Thyroid gland (tissue), 4 donors: ENCODE results near the gene LMTK3. TPM values are rescaled to one million over a fixed set of nuclear protein-coding genes. Genes with fewer than 3 reads are reported as not detected.
A peak's percentile ranks its signal among the peaks of the same experiment; 100 is the strongest.

Experiments
- DNase-seq, 2 donors: peaks; one replicate each; pipeline ENCODE4 v3.0.0-alpha.2; 2019
- H3K27ac ChIP-seq, 3 donors: fragments of 200-600 bp; sonication (generic); 1 replicate in 2 of 3; 2 replicates in 1 of 3; pipeline ENCODE4 v1.5.1; 2016 to 2019; ENCODE audit warnings: mild to moderate bottlenecking in 1 of 3, moderate library complexity in 1 of 3
- H3K27me3 ChIP-seq: fragments of 200-600 bp; sonication (generic); one replicate; pipeline ENCODE4 v1.5.1; 2019
- H3K36me3 ChIP-seq, 2 donors: fragments of 200-600 bp; sonication (generic); one replicate each; pipeline ENCODE4 v1.5.1; 2016 to 2019
- H3K4me1 ChIP-seq, 2 donors: fragments of 200-600 bp; sonication (generic); one replicate each; pipeline ENCODE4 v1.5.1; 2017 to 2019
- H3K4me3 ChIP-seq, 3 donors: fragments of 200-600 bp; sonication (generic); replicated peaks in 1 of 3; 1 replicate in 2 of 3; 2 replicates in 1 of 3; pipeline ENCODE4 v1.5.1; 2016; ENCODE audit warnings: mild to moderate bottlenecking in 1 of 3
- H3K9me3 ChIP-seq: fragments of 200-600 bp; sonication (generic); one replicate; pipeline ENCODE4 v1.5.1; 2017
- POLR2A ChIP-seq, 2 donors: fragments of 450-650 bp; IDR thresholded peaks; one replicate each; pipeline ENCODE4 v1.6.1; 2017; ENCODE audit warnings: antibody characterized with exemption in 2 of 2, mild to moderate bottlenecking in 2 of 2, moderate library complexity in 1 of 2
- whole genome bisulfite sequencing, 2 donors: methylation state at CpG; one replicate each; pipeline ENCODE4 v1.1.5; 2017; 5-methylcytosine and 5-hydroxymethylcytosine counted together
- intact Hi-C: fragments of 100-400 bp; cut with DNase I; formaldehyde crosslinking; loops from one replicate; pipeline ENCODE4 v1.15.1; 2023
- total RNA-seq, 4 donors: library from RNA; depleted of rRNA; stranded (reverse); fragments of >200 nt; gene quantifications; one replicate each; pipeline ENCODE4 v1.2.3, GENCODE V29; 2016
- TF ChIP-seq, protein P1 (sequence below), 6 experiments: fragments of 200-600 bp in 3 of 6; fragments of 450-650 bp in 3 of 6; sonication (generic) in 3 of 6; IDR thresholded peaks; one replicate each; pipeline ENCODE4 v1.5.1; 2016 to 2019; ENCODE audit warnings: antibody characterized with exemption in 6 of 6, mild to moderate bottlenecking in 2 of 6, inconsistent platforms in 1 of 6, moderate library complexity in 1 of 6

The LMTK3 gene
- total RNA-seq, 4 donors from 2014 or later = 3.0 to 7.1 (median 4.6) TPM

- intact Hi-C loops = loop anchor here (10.0 kb wide), 1 partner anchor 49 kb away; the partner anchor contains the start of genes GRIN2D and KDELR1
- Histone ChIP-seq H3K27me3 (no peaks in the 10 kb centered on the region), H3K9me3 (no peaks in the 10 kb centered on the region), H3K4me3 (peak overlapping the region in 2 of 3 donors; percentile 30 to 37), H3K27ac (no peak overlapping the region), H3K4me1 (peaks cover 19 to 20% of the 10 kb centered on the region in 2 donors), H3K36me3 (peaks cover 9 to 10% of the 10 kb centered on the region in 2 donors)
- no peak for DNase-seq
- TF ChIP-seq, protein P1, sequence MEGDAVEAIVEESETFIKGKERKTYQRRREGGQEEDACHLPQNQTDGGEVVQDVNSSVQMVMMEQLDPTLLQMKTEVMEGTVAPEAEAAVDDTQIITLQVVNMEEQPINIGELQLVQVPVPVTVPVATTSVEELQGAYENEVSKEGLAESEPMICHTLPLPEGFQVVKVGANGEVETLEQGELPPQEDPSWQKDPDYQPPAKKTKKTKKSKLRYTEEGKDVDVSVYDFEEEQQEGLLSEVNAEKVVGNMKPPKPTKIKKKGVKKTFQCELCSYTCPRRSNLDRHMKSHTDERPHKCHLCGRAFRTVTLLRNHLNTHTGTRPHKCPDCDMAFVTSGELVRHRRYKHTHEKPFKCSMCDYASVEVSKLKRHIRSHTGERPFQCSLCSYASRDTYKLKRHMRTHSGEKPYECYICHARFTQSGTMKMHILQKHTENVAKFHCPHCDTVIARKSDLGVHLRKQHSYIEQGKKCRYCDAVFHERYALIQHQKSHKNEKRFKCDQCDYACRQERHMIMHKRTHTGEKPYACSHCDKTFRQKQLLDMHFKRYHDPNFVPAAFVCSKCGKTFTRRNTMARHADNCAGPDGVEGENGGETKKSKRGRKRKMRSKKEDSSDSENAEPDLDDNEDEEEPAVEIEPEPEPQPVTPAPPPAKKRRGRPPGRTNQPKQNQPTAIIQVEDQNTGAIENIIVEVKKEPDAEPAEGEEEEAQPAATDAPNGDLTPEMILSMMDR (IDR thresholded peaks at IDR 0.05) = no peak
- TF ChIP-seq POLR2A (IDR thresholded peaks at IDR 0.05) = no peak
- WGBS, 2 donors = 6 to 21% methylated on average over 6 to 14 of the region's 45 CpGs
Measured at GRCh38 chr19:48443731-48444128, 67.9 kb downstream of the LMTK3 start.

GRCh38 chr19:48443256-48443655, 68.4 kb downstream of the LMTK3 start:
- Histone ChIP-seq H3K9me3 (no peaks in the 10 kb centered on the region), H3K4me3 (peak overlapping the region in 1 of 3 donors; percentile 38), H3K27ac (no peak overlapping the region), H3K36me3 (peaks cover 5 to 9% of the 10 kb centered on the region in 2 donors), H3K27me3 (no peaks in the 10 kb centered on the region), H3K4me1 (peaks cover 19 to 20% of the 10 kb centered on the region in 2 donors)
- peak; percentile 52 to 59 for DNase-seq
- intact Hi-C loops = loop anchor here (10.0 kb wide), 1 partner anchor 48 kb away; the partner anchor contains the start of genes GRIN2D and KDELR1
- no peak for TF ChIP-seq POLR2A (IDR thresholded peaks at IDR 0.05)
- TF ChIP-seq, protein P1 (IDR thresholded peaks at IDR 0.05) = no peak
- 4 to 25% methylated on average over 28 to 43 of the region's 60 CpGs for WGBS, 2 donors

GRCh38 chr19:48442116-48443035, 69.3 kb downstream of the LMTK3 start:
- no peak for DNase-seq
- TF ChIP-seq, protein P1 (IDR thresholded peaks at IDR 0.05) = no peak
- no peak for TF ChIP-seq POLR2A (IDR thresholded peaks at IDR 0.05)
- H3K36me3 ChIP-seq = peaks cover 0 to under 1% of the 10 kb centered on the region in 2 donors
- H3K27ac ChIP-seq = no peak overlapping the region
- H3K4me3 ChIP-seq = no peak overlapping the region
- H3K9me3 ChIP-seq = no peaks in the 10 kb centered on the region
- H3K27me3 ChIP-seq = no peaks in the 10 kb centered on the region
- intact Hi-C loops = loop anchor here (10.0 kb wide), 1 partner anchor 48 kb away; the partner anchor contains the start of genes GRIN2D and KDELR1
- WGBS, 2 donors = 64 to 75% methylated on average over 21 to 41 of the region's 94 CpGs
- H3K4me1 ChIP-seq = peaks cover 19 to 20% of the 10 kb centered on the region in 2 donors

- 91 to 93% methylated on average over 17 to 20 of the region's 20 CpGs for WGBS, 2 donors
- H3K36me3 ChIP-seq = no peaks in the 10 kb centered on the region
- H3K9me3 ChIP-seq = no peaks in the 10 kb centered on the region
- peaks cover 18% of the 10 kb centered on the region in 2 donors for H3K4me1 ChIP-seq
- intact Hi-C loops = loop anchor here (10.0 kb wide), 1 partner anchor 47 kb away; the partner anchor contains the start of genes GRIN2D and KDELR1
- H3K27me3 ChIP-seq = no peaks in the 10 kb centered on the region
- no peak for DNase-seq
- TF ChIP-seq POLR2A (IDR thresholded peaks at IDR 0.05) = no peak
- TF ChIP-seq, protein P1 (IDR thresholded peaks at IDR 0.05) = no peak
- H3K4me3 ChIP-seq = no peak overlapping the region
- H3K27ac ChIP-seq = no peak overlapping the region
Measured at GRCh38 chr19:48441360-48442050, 70.1 kb downstream of the LMTK3 start.
